PFSK-1 (cell line): Measurements from ENCODE around the gene IP6K1.

Experiments
- FOXP2 ChIP-seq: optimal IDR thresholded peaks from 2 replicates; pipeline ENCODE3; 2011; ENCODE audit warnings: borderline replicate concordance, control low read depth, inconsistent platforms; ENCODE audit not compliant: insufficient read depth; ENCODE audit errors: extremely low read length, extremely low read depth
- POLR2AphosphoS5 ChIP-seq: IDR thresholded peaks from 2 replicates; pipeline ENCODE4 v1.6.1; 2012; ENCODE audit warnings: low read depth, mild to moderate bottlenecking, control low read depth, low read length, moderate library complexity
- SIN3A ChIP-seq: IDR thresholded peaks from 2 replicates; pipeline ENCODE4 v1.6.1; 2012; ENCODE audit warnings: mild to moderate bottlenecking, low read length, moderate library complexity, borderline replicate concordance; ENCODE audit not compliant: insufficient read depth
- TAF1 ChIP-seq: IDR thresholded peaks from 2 replicates; pipeline ENCODE4 v1.6.1; 2012; ENCODE audit warnings: low read length, control low read depth, borderline replicate concordance; ENCODE audit not compliant: insufficient read depth
- TF ChIP-seq, protein P1 (sequence below), 2 experiments: IDR thresholded peaks; 2 replicates each; pipeline versions ENCODE4 v1.6.1 to v1.8.0; 2011 to 2012; ENCODE audit warnings: low read depth in 2 of 2, low read length in 2 of 2, control low read depth in 1 of 2, inconsistent platforms in 1 of 2, mild to moderate bottlenecking in 1 of 2, moderate library complexity in 1 of 2; ENCODE audit not compliant: insufficient read depth in 1 of 2

IP6K1 gene

DNA sequence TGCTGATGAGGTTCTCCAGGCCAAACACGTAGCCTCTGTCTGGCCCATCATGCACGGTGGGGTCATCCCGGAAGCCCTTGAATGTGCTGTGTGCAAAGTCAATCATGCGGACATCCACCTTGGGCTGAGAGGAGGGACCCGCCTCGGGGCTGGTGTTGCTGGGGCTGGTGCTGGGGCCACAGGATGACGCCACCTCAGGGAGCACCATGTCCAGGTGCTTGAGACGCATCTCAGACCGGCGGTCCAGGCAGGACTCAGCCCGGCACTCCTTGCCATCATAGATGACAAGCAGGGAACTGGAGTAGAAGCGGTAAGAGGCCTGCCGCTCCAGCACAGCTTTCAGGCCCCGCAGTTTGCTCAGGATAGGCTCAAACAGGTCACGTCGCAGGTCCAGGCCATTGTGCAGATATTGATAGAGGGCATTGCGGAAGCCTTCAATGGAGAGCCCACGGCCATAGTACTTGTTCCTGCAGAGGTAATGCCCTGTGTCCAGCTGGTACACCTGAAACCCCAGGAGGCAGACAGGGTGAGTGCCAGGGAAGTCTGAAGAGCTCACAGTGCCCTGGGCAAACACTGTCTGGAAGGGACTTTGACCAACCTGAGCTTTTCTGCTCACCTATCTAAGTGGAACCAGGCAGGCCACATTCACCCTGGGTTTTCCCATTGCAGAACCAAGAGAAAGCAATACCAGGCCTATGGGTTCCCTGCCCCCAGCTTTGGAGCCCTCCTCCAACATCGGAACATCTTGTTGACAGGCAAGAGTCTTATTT lies 59.0 kb downstream of the IP6K1 start:
- no peak for TF ChIP-seq TAF1
- TF ChIP-seq FOXP2 = no peak
- no peak for TF ChIP-seq SIN3A
- TF ChIP-seq, protein P1, sequence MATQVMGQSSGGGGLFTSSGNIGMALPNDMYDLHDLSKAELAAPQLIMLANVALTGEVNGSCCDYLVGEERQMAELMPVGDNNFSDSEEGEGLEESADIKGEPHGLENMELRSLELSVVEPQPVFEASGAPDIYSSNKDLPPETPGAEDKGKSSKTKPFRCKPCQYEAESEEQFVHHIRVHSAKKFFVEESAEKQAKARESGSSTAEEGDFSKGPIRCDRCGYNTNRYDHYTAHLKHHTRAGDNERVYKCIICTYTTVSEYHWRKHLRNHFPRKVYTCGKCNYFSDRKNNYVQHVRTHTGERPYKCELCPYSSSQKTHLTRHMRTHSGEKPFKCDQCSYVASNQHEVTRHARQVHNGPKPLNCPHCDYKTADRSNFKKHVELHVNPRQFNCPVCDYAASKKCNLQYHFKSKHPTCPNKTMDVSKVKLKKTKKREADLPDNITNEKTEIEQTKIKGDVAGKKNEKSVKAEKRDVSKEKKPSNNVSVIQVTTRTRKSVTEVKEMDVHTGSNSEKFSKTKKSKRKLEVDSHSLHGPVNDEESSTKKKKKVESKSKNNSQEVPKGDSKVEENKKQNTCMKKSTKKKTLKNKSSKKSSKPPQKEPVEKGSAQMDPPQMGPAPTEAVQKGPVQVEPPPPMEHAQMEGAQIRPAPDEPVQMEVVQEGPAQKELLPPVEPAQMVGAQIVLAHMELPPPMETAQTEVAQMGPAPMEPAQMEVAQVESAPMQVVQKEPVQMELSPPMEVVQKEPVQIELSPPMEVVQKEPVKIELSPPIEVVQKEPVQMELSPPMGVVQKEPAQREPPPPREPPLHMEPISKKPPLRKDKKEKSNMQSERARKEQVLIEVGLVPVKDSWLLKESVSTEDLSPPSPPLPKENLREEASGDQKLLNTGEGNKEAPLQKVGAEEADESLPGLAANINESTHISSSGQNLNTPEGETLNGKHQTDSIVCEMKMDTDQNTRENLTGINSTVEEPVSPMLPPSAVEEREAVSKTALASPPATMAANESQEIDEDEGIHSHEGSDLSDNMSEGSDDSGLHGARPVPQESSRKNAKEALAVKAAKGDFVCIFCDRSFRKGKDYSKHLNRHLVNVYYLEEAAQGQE (IDR thresholded peaks at IDR 0.05; ENCODE audit: insufficient read depth in 1 of 2, low read depth in 2 of 2, low read length in 2 of 2) = no peak
- no peak for TF ChIP-seq POLR2AphosphoS5

DNA sequence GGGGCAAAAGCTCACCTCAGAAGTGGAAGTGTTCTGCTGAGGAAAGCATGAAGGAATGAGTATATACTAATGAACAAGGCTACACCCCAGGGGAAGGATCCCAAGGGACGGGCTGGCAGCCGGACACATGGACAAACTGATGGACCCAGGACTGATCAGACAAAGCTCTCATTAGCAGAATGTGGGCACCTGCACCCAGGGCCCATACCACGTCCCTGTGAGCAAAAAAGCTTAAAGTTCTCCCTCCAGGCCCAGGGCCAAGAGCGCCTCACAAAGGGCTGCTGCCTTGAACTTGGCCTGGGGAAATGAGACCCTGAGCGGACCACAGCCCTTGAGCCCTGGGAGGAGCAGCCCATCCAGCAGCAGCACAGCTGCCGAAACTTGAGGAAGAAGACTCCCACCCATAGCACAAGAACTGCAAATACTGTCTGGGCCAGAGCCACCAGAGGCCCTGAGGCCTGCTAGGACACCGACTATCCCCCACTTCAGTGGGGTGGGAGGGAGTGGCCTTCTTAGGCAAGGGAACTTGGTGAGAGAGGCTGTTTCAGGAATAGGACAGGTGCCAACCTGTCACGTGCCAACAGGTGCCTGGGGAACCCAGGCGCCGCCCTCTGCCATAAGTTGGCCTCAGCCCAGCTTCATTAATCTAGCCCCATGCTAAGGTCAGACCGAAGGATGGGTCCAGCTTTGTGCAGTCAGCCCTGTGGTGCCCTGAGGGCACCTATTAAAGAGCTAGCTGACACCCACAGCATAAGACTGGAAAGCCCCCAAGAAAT lies 60.2 kb downstream of the IP6K1 start:
- no peak for TF ChIP-seq SIN3A
- TF ChIP-seq FOXP2 = no peak
- TF ChIP-seq TAF1 = no peak
- no peak for TF ChIP-seq POLR2AphosphoS5
- TF ChIP-seq, protein P1 (IDR thresholded peaks at IDR 0.05; ENCODE audit: insufficient read depth in 1 of 2, low read depth in 2 of 2, low read length in 2 of 2) = no peak

DNA sequence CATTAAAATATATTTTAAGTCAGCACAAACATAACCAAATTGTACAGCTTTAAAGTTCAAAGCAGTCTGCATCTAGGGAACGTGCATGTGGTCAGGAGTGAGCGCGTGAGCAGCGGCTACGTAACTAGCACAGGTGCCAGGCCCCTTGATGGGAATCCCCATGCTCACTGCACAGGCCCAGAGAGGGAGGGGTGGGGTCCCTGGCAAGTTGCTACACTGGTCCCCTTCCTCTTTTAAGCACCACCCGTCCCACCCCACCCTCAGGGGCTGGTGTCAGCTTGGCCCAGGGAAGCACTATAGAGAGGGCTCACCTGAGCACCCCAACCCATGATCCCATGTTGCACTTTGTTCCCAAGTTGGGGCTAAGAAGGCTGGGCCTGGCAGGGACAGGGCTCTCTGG lies 61.8 kb downstream of the IP6K1 start:
- no peak for TF ChIP-seq SIN3A
- no peak for TF ChIP-seq FOXP2
- no peak for TF ChIP-seq TAF1
- no peak for TF ChIP-seq POLR2AphosphoS5
- TF ChIP-seq, protein P1 (IDR thresholded peaks at IDR 0.05; ENCODE audit: insufficient read depth in 1 of 2, low read depth in 2 of 2, low read length in 2 of 2) = no peak

DNA sequence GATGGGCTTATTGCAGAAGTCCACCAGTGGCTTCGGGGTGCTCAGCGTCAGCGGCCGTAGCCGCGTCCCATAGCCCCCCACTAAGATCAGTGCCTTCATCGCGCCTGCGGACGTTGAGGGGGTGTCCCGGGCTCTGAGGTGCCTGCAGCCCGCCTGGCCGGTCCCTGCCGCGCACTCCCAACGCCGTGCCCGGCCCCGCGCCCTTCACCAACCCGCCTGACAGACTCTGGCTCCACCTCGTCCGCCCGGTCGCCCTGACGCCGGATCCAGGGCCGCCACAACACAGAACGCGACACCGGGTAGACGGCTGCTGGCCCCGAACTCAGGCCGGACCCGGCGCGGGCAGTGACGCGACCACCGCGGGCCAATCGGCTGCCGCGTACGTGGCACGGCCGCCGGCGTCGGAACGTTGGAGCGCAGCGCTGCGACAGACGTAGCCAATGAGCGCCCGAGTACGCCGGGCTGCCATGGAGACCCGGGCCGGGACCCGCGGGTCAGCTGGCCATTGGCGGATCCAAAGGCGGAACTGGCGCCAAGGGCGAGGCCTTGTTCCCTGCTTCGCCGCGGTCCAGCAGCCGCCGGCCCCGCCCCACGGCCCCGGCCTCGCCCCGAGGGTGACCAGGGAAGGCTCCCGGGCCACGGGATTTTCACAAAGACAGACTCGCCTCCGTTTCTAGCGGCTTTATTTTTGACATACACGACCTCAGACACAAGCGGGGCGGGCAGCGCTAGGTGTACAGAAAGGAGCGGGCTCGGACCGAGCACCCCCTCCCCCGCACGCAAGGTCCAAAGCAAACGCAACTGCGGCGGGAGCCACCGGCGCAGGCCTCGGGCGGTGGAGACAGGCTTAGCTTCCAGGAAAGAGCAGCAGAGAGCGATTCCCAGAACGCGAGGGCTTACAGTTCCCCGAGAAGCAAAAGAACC lies 62.5 kb downstream of the IP6K1 start, which contains the start of gene GMPPB:
Gene GMPPB (minus strand): TSS at position 324 of the 924 bp plus-strand sequence. CDS start 225 bp downstream, at position 99.
- TF ChIP-seq, protein P1 (IDR thresholded peaks at IDR 0.05; ENCODE audit: insufficient read depth in 1 of 2, low read depth in 2 of 2, low read length in 2 of 2) = 0 out of 4 replicates have a peak, but pooled peaks of 1 of the 2 experiments have one; percentile 7
- no peak for TF ChIP-seq FOXP2
- no peak for TF ChIP-seq TAF1
- TF ChIP-seq POLR2AphosphoS5 = peak; percentile 69; the same call in 1 of the 2 replicates
- no peak; the same call in 1 of the 2 replicates for TF ChIP-seq SIN3A
